NCI-H1694 treated with DMSO at 0.1 percent for 48 hours (cell line): Measurements from ENCODE around the gene MRC2.

Source experiments
- DNase-seq: peaks from one replicate; lab custom pipeline; 2025; lab: John Stamatoyannopoulos, UW

MRC2 gene

DNA sequence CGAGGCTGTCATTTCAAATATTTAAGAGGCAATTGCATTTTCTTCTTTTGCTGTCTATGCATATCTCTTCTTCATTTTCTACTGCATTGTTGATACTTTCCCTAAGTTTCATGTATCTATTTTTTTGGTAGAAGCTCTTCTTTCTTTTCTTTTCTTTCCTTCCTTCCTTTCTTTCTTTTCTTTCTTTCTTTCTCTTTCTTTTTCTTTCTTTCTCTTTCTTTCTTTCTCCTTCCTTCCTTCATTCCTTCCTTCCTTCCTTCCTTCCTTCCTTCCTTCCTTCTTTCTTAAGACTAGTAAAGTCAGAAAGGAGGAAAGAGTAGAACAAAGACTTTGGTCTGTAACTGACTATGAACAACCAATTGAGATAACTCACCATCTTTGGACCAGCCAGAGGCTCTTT is 33.9 kb downstream of the MRC2 start:
- no peak for DNase-seq

DNA sequence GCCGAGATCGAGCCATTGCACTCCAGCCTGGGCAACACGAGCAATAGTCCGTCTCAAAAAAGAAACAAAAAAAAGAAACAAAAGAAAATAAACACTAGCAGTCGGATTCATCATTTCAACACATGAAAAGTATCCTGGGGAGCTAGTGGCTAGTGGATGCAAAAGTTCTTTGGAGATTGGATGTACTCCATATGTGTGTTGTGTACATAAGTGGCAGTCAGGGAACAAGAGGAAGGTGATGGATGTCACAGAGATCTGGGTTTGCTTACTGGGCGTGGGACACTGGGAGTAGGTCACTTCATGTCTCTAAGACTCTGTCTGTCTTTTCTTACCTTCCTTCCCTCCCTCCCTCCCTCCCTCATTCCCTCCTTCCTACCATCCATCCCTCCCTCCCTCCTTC is 35.4 kb downstream of the MRC2 start:
- no peak for DNase-seq

DNA sequence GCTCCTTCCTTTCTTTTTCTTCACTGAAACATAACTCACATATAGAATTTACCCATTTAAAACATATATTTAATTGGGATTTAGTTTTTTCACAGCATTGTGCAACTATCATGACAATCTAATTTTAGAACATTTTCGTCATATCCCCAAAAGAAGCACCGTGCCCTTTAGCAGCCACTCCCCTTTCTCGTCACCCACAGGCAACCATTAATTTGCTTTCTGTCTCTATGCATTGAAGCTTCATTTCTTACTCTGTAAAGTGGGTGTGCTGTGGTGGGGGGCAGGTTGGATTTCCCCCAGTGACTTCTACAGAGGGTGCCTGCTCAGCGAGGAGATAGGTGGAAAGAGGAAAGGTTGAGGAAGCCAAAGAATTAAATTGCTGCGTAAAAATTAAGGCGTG is 35.8 kb downstream of the MRC2 start:
- DNase-seq = no peak

DNA sequence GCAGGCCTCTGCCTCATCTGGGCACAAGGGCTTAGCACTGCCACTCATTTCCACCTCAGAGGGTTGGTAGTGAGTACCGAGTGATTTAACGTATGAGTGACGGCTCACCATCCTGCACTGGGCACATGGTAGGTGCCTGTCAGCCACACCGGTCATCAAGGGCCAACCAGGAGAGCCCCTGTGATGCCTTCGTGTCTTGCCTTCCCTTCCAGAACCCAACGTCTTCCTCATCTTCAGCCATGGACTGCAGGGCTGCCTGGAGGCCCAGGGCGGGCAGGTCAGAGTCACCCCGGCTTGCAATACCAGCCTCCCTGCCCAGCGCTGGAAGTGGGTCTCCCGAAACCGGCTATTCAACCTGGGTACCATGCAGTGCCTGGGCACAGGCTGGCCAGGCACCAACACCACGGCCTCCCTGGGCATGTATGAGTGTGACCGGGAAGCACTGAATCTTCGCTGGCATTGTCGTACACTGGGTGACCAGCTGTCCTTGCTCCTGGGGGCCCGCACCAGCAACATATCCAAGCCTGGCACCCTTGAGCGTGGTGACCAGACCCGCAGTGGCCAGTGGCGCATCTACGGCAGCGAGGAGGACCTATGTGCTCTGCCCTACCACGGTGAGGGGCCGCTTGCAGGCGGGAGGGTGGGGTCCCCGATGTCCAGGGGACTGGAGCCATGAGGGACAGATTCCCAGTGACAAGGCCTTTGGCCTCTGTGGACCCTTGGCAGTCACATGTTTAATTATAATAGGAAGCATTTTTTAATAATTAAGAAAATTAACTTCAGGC is 37.1 kb downstream of the MRC2 start:
- no peak for DNase-seq

DNA sequence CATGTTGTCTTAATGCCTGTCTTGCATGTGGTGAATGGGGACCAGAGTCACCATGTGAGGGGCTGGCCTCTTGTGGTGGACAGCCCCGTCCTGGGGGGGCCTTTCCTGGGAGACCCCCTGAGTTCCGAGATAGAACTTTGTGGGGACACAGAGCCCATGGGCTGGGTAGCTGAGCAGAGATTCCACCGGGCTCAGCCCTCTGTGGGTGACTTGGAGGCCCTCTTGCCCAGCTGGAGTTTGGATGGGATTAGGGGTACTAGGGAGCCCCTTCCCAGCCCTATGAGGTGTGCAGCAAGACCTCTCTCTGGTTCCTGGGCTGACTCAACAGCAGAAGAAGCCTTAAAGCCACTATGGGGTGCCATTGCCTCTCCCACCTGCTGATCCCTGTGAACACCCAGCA is 38.1 kb downstream of the MRC2 start:
- DNase-seq = no peak

DNA sequence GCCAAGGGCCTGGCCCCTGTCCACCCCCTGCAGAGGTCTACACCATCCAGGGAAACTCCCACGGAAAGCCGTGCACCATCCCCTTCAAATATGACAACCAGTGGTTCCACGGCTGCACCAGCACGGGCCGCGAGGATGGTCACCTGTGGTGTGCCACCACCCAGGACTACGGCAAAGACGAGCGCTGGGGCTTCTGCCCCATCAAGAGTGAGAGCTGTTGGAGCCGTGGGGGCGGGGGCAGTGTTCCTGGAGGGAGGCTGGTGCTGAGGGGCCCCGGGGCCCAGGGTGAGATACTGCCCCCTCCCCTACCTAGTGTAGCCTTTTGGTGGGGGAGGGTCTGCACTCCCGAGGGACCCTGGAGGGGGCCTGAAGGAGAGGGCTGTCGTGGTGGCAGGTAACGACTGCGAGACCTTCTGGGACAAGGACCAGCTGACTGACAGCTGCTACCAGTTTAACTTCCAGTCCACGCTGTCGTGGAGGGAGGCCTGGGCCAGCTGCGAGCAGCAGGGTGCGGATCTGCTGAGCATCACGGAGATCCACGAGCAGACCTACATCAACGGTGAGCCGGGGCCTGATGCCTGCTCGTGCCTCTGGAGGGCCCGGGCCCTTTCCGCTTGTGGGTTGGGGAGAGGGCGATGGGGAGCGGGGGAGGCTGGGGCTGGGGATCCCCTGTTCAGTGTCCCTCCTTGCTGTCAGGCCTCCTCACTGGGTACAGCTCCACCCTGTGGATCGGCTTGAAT is 38.8 kb downstream of the MRC2 start:
- DNase-seq = no peak

DNA sequence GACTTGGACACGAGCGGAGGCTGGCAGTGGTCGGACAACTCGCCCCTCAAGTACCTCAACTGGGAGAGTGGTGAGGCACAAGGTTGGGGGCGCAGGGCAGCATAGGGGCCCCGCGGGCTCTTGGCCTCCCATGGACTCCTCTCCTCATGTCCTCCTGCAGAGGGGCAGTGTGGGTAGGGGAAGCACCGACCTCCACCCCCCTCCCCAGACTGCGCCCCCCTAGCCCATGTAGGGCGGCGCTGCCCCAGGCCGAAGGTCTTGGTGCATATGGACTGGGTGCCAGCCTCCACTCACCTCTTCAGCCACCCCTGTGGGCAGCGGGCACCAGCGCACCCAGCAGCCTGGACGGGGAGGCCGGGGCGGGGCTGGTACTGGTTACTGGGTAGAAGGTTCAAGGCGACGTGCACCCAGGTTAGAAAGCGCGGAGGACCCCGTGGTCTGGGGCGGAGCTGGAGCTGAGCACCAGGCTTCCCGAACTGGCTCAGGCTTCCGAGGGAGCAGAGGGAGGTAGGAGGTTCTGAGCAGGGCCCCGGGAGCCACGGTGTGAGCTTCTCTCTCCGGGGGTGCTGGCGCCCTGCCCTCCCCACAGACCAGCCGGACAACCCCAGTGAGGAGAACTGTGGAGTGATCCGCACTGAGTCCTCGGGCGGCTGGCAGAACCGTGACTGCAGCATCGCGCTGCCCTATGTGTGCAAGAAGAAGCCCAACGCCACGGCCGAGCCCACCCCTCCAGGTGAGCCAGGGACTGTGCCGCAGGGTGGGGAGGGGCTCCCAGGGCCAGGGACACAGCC is 39.5 kb downstream of the MRC2 start:
- no peak for DNase-seq

DNA sequence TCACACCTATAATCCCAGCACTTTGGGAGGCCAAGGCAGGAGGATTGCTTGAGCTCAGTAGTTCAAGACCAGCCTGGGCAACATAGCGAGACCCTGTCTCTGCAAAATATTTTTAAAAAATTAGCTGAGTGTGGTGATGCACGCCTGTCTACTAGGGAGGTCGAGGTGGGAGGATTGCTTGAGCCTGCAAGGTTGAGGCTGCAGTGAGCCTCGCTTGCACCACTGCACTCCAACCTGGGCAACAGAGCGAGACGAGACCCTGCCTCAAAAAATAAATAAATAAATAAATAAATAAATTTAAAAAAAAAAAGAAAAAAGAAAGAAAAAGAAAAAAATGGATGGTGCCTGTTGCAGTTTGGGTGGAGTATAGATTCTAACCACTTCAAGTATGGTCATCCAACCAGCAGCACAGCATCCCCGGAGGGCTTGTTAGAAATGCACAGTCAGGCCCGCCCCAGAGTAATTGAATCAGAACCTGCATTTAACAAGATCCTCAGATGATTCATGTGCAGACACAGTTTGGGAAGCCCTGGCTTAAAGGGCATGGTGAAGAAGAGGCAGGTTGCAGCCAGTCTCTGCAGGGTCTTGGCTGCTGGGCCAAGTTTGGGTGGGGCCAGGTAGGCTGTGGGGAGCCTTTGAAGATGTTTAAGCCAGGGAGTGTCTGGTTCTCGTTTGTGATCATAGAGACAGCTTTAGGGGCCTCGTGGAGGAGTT is 40.8 kb downstream of the MRC2 start:
- DNase-seq = no peak

DNA sequence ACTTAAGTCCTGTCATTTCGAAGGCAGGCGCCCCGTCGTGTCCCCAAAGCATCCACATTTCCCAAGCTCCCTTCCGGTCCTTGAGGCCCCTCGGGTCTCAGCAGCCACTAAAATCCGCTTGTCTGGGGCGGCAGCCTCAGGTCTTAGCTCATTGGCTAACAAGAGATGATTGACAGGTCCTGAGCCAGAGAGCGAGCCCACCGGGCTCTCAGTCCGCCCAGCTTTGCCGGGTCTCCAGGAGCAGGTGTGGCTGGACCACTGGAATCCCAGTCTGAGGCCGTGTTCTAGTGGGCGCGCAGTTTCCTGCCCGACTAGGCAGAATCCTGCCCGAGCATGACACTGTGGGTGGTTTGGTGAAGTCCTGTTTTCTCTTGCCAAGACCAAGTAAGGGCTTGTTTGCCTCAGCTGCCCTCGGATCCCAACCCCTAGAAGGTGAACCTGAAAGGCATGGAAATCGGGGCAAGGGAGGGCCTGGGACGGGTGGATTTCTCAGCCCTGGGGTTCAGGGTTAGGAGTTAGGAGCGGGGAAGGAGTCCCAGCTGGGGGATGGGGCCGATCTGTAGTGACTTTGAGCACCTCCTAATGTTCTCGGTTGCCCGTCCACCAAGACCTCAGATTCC is 42.8 kb downstream of the MRC2 start:
- no peak for DNase-seq

DNA sequence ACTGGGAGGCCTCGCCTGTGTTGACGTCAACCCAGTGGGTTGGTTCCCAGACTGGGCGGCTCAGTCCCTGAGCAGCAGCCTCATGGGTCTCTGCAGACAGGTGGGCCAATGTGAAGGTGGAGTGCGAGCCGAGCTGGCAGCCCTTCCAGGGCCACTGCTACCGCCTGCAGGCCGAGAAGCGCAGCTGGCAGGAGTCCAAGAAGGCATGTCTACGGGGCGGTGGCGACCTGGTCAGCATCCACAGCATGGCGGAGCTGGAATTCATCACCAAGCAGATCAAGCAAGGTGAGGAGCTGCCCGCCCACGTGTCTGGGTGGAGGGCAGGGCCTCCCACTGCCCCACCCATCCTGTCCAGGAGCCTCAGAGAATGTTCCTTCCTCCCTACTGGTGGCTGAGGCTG is 44.1 kb downstream of the MRC2 start:
- DNase-seq = no peak

DNA sequence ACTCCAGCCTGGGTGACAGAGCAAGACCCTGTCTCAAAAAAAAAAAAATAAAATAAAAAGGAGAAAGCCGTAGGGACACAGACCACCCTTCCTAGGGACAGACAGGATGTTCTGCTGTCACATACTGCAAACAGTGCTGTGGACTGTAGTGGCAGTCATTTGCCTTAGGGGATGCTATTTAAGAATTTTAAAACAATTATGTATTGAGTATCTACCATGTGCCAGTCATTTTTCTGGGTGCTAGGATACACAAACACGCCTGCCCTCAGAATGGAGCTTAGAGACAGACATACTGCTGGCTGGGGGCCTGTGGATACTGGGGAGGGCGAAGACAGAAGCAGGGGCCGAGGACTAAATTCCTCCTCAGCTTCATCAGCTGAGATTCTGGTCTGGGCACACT is 45.5 kb downstream of the MRC2 start:
- DNase-seq = no peak

DNA sequence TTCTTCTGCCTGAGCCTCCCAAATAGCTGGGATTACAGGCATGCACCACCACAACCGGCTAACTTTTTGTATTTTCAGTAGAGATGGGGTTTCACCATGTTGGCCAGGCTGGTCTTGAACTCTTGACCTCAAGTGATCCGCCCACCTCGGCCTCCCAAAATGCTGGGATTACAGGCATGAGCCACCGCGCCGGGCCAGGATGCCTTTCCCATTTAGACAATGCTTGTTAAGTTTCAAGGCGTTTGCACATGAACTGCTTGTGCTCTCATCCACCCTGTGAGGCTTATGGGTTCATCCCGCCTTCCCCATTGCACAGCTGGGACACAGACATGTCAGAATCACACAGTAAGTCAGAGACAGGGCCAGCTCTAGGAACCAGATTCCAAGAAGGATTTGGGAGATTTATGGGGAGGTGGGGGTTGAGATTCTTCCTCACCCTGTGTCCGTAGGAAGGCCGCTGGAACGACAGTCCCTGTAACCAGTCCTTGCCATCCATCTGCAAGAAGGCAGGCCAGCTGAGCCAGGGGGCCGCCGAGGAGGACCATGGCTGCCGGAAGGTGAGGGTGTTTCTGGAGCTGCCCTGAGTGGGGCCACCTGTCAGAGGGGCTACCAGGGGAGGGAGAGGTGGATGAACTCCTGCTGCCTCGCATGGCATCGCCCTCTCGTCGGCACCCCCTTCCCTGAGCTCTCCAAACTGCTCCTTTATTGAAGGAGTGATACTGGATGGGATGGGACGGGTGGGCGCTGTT is 46.3 kb downstream of the MRC2 start:
- DNase-seq = no peak

DNA sequence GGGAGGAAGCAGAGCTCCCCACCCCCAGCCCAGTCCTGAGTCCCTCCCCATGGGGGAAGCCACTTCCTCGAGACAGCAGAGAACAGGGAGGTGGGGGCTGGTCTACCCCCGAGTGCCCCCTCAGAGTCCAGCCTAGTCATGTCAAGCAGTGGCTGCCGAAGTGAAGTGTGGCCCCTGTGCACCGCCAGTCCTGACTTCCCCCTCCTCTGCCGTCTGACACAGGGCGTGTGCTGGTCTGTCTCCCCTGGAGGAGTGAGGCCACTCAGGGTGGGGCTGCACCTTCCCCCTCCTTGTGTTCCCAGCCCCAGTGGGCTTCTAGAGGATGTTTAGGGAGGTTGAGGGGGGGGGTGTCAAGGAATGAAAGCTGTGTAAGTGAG is 46.9 kb downstream of the MRC2 start:
- DNase-seq = no peak

DNA sequence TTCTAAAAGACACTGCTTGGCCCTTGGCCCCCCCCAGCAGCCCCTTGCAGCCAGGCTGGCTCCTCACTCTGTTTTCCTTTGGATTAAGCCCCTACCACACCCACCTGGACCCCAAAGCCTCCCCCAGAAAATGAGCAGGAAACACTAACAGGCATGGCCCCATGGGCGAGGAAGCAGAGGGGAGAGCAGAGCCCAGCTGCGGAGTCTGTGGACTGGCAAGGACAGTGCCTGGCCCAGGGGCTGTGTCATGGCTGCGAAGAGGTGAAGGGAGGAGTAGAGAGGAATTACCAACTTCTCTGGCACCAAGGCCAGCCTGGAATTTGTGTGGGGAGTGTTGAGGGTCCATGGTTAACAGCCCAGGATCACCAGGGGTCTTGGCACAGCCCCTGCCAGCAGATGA is 47.4 kb downstream of the MRC2 start:
- no peak for DNase-seq

DNA sequence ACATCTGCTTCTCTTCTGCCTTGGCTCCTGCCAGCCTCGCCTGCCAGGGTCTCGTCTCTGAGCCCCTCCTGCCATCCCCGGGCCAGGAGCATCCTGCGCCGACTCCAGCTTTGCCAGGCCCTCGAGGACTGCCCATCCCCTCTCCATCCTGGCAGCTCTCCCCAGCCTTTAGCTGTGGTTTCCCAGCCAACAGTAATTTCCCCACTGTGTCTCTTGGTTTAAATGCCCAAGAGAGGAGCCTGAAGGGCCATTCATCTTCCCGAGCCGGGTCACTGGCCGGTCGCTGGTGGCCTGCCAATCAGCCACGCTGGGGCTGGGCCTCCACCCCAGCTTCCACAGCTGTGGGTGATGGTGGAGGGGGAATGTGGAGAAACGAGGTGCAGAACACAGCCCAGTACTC is 47.8 kb downstream of the MRC2 start:
- no peak for DNase-seq

DNA sequence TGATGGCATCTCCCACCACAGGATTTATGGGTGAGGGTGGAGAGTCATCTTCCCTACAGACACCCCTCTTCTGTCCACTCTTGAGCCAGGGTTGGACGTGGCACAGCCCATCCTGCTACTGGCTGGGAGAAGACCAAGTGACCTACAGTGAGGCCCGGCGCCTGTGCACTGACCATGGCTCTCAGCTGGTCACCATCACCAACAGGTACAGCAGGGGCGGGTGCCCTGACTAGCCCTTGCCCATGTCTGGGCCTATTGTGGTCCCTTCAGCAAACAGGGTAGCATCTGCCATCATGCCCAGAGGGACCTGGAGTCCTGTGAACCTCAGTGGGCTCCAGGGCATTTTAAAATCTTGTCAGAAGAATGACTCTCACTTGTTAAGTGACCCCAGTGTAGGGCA is 48.2 kb downstream of the MRC2 start:
- no peak for DNase-seq

DNA sequence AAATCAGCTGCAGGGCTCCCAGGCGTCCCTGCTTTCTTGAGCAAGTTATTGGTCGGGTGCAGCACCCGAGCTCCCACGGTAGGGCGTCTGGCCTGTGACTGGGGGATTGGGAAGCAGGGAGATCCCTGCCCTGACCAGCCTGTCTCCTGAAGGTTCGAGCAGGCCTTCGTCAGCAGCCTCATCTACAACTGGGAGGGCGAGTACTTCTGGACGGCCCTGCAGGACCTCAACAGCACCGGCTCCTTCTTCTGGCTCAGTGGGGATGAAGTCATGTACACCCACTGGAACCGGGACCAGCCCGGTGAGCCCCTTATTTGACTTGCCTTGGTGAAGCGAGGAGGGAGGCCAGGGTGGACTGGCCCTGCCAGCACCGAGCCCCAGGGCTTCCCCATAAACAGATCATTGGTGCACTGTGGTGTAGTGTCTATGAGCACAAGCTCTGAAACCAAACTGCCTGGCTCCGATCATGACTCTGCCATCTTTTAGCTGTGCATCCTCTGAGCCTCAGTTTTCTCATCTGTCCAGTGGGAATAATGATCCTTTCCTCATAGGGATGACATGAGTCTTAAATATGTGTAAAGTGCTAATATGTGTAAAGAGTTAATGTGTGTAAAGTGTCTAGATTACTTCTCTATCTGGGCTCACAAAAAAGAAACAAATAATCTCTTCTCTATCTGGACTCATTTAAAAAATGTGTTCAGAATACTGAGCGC is 48.9 kb downstream of the MRC2 start:
- DNase-seq = no peak

DNA sequence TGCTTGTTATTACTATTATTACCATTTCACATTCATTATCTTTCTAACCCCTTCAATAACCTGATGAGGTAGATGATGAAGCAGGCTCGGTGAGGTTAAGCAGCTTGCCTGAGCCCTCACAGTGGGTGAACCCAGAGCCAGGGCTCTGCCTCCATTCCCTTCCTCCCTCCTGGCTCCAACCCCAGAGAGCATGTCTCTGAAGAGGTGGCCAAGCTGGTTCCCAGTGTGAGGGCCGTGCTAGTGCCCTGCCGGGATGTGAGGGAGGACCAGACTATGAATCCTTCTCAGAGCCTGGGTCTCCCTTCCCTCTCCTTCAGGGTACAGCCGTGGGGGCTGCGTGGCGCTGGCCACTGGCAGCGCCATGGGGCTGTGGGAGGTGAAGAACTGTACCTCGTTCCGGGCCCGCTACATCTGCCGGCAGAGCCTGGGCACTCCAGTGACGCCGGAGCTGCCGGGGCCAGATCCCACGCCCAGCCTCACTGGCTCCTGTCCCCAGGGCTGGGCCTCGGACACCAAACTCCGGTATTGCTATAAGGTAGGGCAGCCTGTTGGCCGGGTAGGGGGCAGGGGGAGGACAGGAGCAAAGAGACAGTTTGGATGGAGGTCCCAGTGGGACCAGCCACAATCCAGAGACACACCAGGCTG is 49.6 kb downstream of the MRC2 start:
- no peak for DNase-seq

DNA sequence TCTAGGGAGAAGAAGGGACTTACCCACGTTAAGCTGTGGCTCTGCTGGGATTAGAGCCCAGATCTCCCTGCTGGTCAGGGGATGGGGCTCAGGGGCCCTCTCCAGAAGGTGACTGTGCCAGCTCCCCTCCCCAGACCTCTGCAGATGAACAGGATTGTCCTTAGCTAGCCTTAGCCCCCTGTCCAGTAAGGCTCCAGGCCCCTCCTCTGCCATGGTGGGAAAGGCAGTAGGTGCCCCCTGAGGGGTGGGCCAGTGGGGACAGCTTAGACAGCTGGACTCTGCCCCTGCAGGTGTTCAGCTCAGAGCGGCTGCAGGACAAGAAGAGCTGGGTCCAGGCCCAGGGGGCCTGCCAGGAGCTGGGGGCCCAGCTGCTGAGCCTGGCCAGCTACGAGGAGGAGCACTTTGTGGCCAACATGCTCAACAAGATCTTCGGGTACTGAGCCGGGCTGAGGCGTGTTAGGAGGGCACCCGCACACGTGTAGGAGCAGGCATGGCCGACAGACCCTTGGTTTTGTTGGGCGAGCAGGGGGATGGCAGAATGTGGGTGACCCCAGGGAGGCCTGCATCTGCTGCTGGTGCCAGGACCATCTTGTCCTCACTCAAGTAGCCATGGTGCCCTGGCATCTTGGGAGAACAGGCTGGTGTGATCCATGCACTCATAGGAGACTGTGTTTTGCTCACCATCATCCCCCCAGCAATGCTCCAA is 50.9 kb downstream of the MRC2 start:
- no peak for DNase-seq
